ENCODE results near the gene HELB.
A peak's percentile ranks its signal among the peaks of the same experiment; 100 is the strongest.

HELB gene

DNA sequence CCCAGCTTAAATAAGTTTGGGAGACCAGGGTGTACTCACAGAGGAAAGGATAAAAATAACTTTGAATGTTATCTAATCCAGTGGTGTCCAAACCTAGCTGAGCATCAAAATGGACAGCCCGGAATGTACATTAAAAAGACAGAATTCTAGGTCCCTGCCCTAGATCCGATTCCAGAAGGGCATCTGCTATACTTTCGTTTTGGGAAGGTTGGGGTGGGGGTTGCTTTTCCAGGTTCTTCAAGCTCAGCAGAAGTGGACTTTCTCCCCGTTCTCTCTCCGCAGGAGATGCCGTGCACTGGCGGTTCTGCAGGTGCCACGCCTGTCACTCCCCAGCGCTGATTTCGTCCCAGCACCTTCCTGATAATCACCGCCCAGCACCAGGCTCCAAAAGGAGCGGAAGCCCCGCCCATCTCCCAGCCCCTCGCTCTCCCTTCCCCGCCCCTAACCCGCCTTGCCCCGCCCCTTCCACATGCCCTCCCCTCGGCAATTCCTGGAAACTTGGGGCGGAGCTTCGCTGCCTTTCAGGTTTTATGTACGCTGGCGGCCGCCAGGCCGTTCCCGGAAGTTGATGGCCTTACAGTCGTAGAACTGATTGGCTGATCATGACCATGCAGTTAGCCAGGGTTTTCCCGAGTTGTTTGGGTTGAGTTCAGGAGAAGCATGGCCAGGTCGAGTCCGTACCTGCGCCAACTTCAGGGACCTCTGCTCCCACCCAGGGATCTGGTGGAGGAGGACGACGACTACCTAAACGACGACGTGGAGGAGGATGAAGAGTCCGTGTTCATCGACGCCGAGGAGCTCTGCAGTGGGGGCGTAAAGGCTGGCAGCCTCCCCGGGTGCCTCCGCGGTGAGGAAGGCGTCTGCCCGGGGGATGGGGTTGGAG lies at the start of gene HELB:
Gene HELB (plus strand): TSS at position 550 of the 883 bp plus-strand sequence. CDS start 111 bp downstream, at position 661.
- peak; percentile 94 for DNase-seq (ENCODE audit: low read depth)

DNA sequence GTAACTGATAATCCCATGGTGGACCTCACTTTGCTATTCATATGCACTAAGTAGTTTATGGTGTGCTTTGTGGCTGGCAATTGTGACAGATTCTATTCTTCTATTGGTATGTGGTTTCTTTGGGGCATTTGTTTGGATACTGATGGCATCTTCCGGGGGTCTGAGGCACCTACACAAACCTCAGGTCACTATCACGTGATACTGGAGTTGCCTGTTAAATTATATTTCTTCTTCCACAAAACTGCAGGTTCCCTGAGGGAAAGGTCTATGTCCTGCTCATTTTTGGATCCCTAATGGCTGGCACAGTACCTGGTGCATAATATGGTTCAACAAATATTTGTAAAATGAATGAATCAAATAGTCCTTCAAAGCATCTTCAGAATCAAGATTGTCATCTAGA lies 49.5 kb upstream of the HELB start:
- DNase-seq (ENCODE audit: low read depth): no peak

DNA sequence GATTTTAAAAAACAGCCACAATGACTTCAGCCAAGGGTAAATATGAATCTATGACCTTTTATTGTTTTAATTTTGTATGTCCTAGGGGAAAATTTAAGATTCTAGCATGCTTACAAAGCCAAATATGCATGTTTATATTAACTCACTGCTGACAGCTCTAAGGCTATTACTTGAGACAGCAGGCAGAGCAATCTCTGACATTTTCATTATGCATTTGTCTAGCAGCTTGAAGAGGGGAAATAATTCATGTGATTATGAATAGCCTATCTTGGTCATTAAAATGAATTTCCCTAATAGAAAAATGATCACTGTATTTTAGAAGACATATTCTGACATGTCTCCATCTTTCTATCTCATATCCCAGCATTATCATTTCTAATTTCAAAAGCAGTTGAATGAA lies 46.6 kb upstream of the HELB start:
- DNase-seq (ENCODE audit: low read depth): no peak

DNA sequence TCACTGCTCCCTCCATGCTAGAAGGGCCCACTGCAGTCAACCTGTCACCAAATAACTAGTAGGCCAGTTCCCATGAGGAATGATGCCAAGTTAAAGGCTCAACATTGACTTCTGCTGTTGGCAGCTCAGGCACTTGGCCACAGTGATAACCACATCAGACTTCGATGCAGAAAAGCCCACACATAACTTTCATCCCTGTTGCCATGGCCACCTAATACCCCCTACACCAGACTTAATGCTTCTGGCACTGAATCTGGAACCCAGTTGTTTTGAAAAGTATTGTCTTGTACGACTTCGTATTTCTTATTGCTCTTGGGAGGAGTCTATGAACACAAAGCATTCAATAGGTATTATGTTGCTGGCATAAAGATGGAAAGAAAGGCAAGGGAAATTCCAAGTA lies 44.3 kb upstream of the HELB start:
- DNase-seq (ENCODE audit: low read depth): no peak

DNA sequence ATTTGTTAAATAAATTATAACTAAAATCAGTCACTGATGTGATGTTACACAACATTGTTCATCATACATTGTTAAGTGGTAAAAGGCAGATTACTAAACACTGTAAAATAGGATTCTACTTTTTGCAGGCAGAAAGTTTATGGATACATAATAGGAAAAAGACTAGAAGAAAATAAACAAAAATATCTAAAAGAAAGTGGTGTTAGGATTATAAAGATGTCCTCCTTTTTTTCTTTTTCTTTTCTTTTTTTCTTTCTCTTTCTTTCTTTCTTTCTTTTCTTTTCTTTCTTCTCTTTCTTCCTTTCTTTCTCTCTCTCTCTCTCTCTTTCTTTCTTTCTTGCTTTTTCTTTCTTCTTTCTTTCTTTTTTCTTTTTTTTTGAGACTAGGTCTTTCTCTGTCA lies 39.6 kb upstream of the HELB start:
- DNase-seq (ENCODE audit: low read depth): no peak

DNA sequence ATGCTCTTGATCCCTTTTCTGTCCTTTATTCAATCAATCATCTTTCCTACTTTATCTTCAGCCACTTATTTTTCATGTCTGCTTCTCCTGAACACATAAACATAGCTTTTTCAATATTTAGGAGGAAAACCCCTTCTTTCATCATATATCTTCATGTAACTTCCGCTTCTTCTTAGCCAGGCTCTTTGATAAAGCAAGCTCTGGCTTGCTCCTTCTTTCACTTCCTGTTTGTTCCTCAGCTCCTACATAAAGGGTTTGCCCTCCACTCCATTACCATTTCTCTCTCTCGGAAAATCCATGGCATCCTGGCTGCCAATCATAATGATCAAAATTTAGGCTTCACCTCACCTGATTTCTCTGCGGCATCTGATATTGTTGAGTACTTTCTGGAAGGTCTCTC lies 33.7 kb upstream of the HELB start:
- peak; percentile 33 for DNase-seq (ENCODE audit: low read depth)

DNA sequence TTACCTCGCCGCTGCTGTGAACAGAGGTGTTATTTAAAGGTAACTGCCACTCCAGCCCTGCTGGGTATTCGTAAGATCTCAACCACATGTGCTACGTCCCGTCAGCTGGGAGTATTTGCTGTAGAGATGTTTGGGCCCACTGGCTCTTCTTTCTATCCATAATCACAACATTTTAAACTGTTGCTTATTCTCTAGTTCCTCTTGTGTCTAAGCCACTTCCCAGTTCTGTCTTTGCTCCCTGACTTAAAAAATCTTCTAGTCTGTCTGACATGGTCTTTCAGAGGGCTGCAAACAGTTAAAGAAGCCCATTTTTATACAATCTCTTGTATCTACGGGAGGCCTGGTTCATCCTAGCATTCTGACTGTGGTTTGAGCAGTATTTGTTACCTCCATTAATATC lies 33.2 kb upstream of the HELB start:
- DNase-seq (ENCODE audit: low read depth): no peak

DNA sequence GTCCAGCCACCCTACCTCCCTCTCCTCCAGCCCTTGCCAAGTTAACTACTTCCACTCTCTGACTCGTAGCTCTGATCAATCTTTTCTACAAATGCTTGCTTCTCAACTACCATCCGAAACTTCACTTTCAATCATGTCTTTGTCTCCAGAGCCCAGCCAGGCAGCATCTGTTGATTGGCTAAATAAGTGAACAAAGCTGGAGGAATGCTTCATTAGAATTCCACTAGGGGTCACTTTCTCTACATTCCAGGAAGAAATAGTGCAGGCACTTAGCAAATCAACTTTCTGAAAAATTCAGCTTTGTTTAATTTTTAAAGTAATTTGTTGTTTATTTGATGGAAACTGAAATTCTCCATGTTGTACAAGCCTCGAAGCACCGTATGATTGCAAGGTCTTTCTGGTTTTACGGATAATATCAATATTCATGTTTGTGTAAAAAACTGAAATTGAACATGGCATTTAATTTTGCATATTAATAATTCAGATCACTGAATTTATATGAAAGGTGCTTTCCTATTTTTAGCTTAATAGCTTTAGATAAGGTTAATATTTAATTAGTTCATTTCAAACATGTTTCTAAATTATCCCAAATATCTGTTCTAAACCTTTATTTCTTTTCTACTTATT lies 32.4 kb upstream of the HELB start:
- peak; percentile 61 for DNase-seq (ENCODE audit: low read depth)

DNA sequence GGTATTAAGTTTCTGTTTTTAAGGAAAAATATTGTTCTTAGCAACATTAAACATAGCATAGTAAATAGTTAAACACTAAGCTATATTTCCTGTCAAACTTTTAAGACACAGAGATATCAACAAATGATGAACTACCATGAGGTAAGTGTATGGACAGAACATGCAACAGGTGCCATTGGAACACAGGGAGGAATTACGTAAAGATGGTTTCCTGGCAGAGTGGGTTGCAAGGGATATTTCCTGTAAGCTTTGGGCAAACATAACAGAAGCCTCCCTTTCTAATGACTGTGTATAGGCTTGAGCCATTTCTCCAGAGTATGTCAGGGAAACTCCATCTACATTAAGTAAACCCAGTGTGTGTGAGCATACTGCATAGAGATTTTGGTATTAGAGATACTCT lies 31.7 kb upstream of the HELB start:
- no peak for DNase-seq (ENCODE audit: low read depth)

DNA sequence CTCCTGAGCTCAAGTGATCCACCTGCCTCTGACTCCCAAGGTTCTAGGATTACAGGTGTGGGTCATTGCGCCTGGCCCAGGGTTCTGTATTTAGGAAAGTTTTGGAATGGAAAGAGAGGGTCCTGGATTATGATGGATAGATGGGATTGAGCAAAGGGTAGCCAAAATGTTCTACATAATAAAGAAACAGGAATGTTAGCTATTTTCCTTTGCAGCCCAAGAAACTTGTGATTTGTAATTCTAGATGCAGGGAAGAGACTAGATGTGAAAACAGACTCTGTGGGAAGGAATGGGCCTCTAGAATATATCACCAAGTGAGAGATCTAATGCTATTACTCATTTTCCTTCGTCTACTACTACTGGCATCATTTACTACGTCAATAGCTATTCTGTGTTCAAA lies 29.6 kb upstream of the HELB start:
- DNase-seq (ENCODE audit: low read depth): no peak

DNA sequence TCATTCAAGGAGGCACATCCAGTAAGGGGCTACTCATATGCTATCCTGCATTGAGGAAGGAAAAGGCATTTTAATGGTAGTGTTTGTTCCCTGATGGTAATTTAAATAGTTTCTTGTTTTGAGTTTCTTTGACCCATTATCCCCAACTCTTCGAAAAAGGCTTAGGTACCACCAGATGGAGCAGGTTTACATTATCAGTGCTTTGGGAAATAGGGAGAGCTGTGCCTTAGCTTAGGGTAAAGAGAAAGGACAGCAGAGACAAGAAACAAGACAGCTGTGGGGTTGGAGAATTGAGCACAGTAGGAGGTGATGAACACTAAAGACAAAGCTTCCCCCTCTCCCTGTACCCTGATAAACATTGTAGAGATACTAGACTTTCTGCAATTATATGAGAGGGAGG lies 29.1 kb upstream of the HELB start:
- DNase-seq (ENCODE audit: low read depth): no peak

DNA sequence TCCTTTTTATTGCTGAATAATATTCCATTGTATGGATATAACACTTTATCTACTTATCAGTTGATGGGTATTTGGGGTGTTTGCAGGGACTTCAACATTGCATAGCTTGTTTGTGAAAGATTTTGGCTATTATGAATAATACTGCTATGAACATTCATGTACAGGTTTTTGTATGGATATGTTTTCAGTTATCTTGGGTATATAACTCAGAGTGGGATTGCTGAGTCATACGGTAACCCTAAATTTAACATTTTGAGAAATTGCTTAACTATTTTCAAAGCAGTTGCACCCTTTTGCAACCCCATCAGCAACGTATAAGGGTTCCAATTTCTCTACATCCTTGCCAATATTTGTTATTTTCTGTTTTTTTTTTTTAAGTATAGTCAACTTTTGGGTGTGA lies 27.3 kb upstream of the HELB start:
- no peak for DNase-seq (ENCODE audit: low read depth)

DNA sequence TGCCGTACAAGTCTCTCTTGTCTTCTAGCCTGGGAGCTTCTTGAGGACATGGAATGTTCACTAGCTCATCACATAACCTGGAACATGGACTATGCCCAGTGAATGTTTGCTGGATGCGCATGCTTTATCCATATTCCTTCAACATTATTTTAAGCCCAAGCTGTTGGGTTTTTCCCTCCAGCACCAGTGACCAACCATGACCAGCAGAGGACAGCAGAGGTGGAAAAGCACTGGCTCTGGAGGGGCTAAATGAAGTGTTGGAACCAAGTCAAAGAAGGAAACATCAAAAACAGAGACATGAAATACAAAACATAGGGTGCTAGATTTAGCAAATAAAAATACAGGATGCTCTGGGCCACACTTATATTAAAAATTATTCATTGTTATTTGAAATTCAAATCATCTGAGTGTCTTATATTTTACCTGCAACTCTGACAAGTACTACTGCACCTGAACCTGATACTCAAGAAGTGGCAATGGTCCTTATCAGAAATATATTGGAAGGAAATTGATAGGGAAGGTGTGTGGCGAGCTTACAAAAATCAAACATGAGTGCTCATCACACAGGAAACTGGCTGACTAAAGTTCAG lies 23.1 kb upstream of the HELB start:
- DNase-seq (ENCODE audit: low read depth): peak; percentile 23

DNA sequence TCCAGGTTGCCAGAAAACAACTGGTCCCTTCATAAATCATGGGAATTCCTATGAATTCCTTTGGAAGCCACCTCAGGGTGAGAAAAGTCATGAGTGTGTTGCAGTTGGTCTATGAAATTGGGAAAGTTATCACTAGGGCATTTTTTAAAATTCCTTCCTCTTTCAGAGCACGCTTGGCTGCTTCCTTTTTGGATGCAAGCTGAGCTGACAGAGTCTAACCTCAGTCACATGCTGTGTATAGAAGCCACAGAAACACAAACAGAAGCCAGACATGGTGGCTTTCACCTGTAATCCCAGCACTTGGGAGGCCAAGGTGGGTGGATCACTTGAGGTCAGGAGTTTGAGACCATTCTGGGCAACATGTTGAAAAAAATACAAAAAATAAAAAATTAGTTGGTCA lies 21.7 kb upstream of the HELB start:
- no peak for DNase-seq (ENCODE audit: low read depth)

DNA sequence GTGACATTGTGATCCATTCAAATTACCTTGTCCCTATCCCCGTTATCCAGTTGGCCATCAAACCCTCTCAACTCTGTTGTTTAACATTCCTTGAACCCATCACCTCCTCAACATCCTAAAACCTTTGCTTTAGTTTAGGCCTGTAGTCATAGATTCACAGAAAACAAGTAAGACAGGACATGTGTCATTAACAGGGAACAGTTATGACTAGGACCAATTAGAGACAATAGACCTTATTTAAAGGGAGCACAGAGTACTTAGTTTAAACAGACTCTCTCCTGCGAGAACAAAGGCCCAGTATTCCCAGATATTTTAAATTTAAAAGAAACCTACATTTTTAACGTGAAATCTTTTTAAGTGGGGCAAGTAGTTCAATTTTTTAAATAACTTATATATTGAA lies 20.0 kb upstream of the HELB start:
- DNase-seq (ENCODE audit: low read depth): no peak

DNA sequence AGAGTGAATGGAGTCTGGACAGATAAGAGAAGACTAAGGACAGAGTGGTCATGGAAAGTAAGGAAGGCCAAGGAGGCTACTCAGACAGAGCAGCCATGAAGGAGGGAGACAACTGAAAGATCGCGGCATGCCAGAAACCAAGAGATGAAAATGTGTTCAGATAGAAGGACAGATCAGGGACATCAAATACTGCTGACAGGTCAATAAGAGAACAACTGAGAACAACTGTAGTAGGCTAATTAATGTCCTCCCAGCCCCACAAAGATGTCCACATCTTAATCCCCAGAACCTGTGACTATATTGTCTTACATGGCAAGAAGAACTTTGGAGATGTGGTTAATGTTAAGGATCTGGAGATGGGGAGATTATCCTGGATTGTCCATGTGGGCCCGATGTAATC lies 15.0 kb upstream of the HELB start:
- DNase-seq (ENCODE audit: low read depth): no peak

DNA sequence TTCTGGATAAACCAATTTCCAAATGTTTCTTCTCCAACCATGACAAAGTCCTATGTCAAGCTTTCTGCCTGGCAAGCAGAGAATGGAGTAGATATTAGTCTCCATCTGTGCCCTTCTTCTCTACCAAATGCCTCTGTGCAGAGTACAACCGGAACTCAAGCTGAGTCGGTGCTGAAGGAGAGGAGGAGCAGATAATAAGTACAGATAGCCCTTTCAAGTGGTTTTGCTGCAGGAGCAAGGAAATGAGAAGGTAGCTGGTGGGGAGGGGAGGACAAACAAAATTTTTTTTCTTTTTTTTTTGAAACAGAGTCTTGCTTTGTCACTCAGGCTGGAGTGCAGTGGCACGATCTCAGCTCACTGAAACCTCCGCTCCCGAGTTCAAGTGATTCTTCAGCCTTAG lies 14.2 kb upstream of the HELB start:
- DNase-seq (ENCODE audit: low read depth): no peak

DNA sequence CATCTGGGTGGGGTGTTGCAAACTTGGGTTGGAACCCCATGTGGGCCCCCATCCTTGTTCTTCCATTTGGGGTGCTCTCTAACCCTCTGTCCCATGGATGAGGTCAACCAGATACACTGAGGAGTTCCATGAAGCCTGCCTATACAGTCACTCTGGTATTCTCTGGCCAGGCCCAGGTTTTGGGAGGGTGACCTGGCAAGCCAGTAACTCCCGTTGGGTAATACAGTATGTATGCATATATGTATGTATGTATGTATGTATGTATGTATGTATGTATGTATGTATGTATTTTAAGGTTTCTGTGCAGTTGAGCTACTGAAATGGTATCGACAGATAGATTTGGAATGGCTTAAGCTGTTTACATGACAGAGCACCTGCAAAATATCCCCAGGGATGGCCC lies 12.8 kb upstream of the HELB start:
- DNase-seq (ENCODE audit: low read depth): no peak

DNA sequence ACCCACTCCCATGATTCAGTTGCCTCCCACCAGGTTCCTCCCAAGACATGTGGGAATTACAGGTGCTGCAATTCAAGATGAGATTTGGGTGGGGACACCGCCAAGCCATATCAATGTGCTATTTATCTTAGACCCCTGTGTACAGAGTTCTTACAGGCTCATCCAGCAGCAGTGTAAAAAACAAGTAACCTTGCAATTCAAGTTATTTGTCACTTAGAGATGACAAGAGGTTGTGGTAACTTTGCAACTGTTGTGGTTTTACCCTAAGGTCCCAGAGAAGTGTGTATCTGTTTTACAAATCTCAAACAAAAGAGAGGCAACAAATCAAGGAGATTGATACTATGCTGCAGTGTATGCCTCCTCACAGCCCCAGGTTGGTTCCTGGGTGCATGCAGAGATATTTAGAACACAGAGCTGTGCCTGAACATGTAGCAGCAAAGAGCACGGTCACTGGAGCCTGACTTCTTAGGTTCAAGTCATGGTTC lies 11.5 kb upstream of the HELB start:
- DNase-seq (ENCODE audit: low read depth): no peak

DNA sequence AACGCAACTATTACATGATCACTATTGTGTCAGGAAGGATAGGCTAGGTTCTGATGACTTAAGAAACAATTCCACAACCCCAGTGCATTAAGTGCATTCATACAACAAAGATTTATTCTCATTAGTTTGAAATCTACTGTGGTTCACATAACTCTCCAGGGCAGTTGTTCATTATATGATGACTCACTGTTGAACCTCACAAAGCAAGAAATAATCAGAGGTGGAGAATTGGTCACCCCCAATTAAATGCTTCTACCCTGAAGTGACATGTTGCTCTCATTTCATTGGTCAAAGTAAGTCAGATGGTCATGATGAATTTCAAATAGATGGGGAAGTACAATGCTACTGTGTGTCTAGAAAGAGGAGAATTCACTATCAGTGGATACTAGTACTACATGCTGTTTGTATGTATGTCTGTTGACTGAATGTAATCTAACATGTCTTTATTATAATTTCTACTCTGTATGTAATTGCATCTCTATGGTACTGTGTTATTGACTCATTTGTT lies 6.1 kb upstream of the HELB start:
- peak; percentile 4 for DNase-seq (ENCODE audit: low read depth)

DNA sequence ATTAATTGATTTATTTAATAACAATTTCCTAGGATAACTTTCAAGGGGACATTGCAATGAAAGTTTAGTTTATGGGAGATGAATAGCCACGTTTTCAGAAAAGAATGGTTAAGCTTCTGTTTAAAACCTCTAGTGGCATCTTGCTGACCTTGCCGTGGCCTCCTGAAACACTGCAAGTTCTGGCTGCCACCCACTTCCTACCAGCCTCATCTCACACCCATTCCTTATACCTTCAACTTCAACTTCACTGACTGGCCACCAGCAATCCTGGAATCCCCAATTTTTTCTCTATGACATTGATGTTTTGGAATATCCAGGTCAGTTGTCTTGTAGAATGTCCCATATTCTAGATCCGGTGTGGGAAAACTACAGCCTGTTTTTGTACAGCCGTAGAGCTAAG lies 5.2 kb upstream of the HELB start:
- DNase-seq (ENCODE audit: low read depth): no peak

DNA sequence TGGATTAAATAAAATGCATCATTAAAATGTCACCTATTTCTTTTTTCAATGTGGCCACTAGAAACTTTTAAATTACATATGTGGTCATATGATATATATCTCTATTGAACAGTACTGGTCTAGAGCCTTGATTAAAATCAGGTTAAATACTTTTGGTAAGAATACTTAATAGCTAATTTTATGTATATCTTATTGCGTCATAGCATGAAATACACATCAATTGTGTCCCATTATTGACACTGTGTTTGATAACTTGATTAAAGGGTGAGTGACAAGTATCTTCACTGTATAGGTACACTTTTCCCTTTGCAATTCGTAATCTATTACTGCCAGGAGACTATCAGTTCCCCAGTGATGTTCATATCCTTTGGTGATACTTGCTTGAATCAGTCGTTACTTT lies 4.4 kb upstream of the HELB start:
- no peak for DNase-seq (ENCODE audit: low read depth)

DNA sequence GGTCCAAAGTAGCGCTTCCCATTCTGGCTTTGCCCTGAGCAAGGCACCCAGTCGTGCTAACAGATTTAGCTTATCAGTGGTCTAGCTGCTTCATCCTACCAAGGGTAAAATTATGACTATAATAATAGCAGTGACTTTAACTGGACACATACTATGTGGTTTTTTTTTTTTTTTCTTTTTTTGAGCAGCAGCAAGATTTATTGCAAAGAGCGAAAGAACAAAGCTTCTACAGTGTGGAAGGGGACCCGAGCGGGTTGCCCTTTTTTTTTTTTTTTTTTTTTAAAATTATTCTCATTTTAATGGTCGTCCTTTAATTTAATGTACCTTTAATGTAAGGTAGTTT lies 505 bp downstream of the HELB start:
- DNase-seq (ENCODE audit: low read depth): no peak

All from amniotic epithelial cell (primary cell).